Activated naive CD8-positive, alpha-beta T cell (primary cell): ENCODE data around the gene MAP2K7.

ENCODE experiments used
- H3K27ac Mint-ChIP-seq: one replicate; pipeline ENCODE4 v1.8.0; 2021; ENCODE audit warnings: mixed read lengths
- H3K27me3 Mint-ChIP-seq: one replicate; pipeline ENCODE4 v1.8.0; 2021; ENCODE audit warnings: mixed read lengths
- H3K36me3 Mint-ChIP-seq: one replicate; pipeline ENCODE4 v1.8.0; 2021; ENCODE audit warnings: mixed read lengths
- H3K4me1 Mint-ChIP-seq: one replicate; pipeline ENCODE4 v1.8.0; 2021; ENCODE audit warnings: low read depth, mixed read lengths
- H3K4me3 Mint-ChIP-seq: one replicate; pipeline ENCODE4 v1.8.0; 2021; ENCODE audit warnings: mild to moderate bottlenecking, mixed read lengths
- H3K9me3 Mint-ChIP-seq: one replicate; pipeline ENCODE4 v1.8.0; 2021; ENCODE audit warnings: low read depth, mixed read lengths

Gene MAP2K7

GRCh38 chr19:7932276-7932929, 28.7 kb downstream of the MAP2K7 start:
- no peaks in the 10 kb centered on the region for H3K9me3 Mint-ChIP-seq
- H3K36me3 Mint-ChIP-seq: peaks cover 3% of the 10 kb centered on the region
- H3K27ac Mint-ChIP-seq: no peak overlapping the region
- H3K4me1 Mint-ChIP-seq: peaks cover 9% of the 10 kb centered on the region
- no peak overlapping the region for H3K4me3 Mint-ChIP-seq
- H3K27me3 Mint-ChIP-seq: no peaks in the 10 kb centered on the region

DNA sequence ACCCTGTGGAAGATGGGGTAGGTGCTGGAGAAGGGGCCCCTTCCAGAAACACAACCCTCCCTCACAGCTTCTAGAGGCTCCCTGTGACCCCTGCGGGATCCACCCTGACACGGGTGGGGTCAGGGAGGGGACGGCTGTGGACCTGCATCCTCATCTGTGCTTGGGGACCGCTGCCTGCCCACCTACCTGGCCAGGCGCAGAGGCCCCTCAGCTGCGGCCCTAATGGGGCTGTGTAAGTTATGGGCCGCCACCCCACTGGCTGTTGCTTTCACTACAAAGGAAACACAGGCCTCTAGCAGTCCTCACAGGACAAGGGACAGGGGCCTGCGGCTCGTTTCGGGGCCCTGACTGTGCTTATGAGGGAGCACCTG, 29.2 kb downstream of the MAP2K7 start:
- H3K27ac Mint-ChIP-seq: no peak overlapping the region
- H3K4me1 Mint-ChIP-seq: peaks cover 9% of the 10 kb centered on the region
- no peak overlapping the region for H3K4me3 Mint-ChIP-seq
- no peaks in the 10 kb centered on the region for H3K27me3 Mint-ChIP-seq
- peaks cover 3% of the 10 kb centered on the region for H3K36me3 Mint-ChIP-seq
- H3K9me3 Mint-ChIP-seq: no peaks in the 10 kb centered on the region

GRCh38 chr19:7933411-7933810, 29.7 kb downstream of the MAP2K7 start:
- H3K27ac Mint-ChIP-seq: no peak overlapping the region
- no peak overlapping the region for H3K4me3 Mint-ChIP-seq
- H3K9me3 Mint-ChIP-seq: no peaks in the 10 kb centered on the region
- H3K4me1 Mint-ChIP-seq: peaks cover 7% of the 10 kb centered on the region
- H3K36me3 Mint-ChIP-seq: peaks cover 1% of the 10 kb centered on the region
- no peaks in the 10 kb centered on the region for H3K27me3 Mint-ChIP-seq

DNA sequence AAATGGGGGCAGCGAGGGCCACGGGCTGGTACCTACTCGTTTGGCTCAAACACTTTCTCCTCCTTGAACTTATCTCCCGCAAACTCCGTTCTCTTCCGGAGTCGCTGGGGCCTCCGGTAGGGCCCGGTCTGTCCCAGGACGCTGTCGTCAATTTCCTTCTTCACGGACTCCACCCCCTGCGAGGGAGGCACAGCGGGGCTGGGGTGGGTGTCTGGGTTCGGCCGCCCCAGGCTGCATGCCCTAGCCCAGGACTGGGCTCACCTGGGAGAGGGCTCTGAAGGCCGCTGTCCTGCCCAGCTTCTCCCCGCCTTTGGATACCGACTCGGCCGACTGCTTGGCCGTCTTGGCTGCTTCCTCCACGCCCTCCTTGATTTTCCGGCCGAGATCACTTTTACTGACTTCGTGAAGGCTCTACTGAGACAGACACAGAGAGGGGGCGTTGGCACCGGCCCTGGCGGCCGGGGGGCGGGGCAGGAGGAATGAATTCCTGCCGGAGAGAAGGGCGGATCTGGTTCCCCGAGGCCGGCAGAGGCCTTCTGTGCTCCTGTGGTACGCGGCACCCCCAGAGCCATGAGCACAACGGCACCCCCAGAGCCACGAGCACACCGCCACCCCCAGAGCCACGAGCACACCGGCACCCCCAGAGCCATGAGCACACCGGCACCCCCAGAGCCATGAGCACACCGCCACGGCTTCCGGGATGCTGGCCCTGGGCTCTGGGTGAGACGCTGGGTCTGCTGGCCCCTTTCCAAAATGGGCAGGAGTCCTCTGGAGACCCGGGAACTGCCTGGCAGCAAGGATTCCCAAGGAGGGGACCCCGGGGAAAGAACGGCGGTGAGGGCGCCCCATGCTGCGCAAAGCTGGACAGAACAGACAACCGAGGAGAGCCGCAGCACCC, 30.4 kb downstream of the MAP2K7 start:
- Mint-ChIP-seq H3K9me3 (no peaks in the 10 kb centered on the region), H3K4me1 (peaks cover 6% of the 10 kb centered on the region), H3K4me3 (no peak overlapping the region), H3K27me3 (no peaks in the 10 kb centered on the region), H3K36me3 (peaks cover 4% of the 10 kb centered on the region), H3K27ac (no peak overlapping the region)

DNA sequence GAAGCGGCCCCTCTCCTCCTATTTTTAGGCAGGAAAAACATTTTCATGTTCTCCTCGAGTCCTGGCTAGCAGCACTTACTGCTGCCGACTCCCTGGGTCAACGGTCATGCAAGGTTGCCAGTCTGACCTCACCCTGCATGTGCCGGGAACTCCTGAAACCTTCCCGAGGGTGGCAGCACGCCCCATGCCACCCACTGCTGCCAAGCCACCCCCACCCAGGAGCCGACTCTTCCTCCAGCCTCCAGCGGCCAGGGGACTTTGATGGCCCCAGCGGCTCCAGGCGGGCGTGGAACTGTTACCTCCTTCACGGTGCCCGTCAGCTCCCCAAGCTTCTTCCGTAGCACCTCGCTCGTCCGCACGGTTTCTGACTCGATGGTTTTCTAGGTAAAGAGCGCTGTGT, 31.1 kb downstream of the MAP2K7 start:
- Mint-ChIP-seq H3K4me1 (peaks cover 4% of the 10 kb centered on the region), H3K36me3 (peaks cover 4% of the 10 kb centered on the region), H3K4me3 (no peak overlapping the region), H3K27me3 (no peaks in the 10 kb centered on the region), H3K9me3 (no peaks in the 10 kb centered on the region), H3K27ac (no peak overlapping the region)

DNA sequence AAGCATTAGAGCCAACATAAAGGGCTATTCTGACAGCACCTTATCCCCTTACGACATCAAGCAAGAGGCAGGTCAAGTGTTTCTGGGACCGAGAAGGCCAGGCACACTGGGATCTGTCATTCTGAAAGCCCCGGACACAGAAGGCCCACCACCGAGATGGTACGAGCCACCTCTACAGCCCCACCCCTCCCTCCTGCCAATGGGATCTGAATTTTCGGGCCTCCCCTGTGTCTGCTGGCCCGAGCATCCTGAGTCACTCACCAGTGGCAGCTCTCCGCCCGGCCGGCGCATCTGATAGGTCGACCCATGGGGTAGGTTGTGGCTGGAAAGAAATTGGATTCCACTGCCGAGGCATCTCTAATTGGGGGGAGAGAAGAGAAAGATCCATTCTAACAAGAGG, 37.2 kb downstream of the MAP2K7 start:
- H3K27ac Mint-ChIP-seq: no peak overlapping the region
- H3K4me1 Mint-ChIP-seq: peaks cover 37% of the 10 kb centered on the region
- H3K9me3 Mint-ChIP-seq: no peaks in the 10 kb centered on the region
- H3K27me3 Mint-ChIP-seq: no peaks in the 10 kb centered on the region
- peaks cover 4% of the 10 kb centered on the region for H3K36me3 Mint-ChIP-seq
- peak overlapping the region; percentile 52 for H3K4me3 Mint-ChIP-seq

DNA sequence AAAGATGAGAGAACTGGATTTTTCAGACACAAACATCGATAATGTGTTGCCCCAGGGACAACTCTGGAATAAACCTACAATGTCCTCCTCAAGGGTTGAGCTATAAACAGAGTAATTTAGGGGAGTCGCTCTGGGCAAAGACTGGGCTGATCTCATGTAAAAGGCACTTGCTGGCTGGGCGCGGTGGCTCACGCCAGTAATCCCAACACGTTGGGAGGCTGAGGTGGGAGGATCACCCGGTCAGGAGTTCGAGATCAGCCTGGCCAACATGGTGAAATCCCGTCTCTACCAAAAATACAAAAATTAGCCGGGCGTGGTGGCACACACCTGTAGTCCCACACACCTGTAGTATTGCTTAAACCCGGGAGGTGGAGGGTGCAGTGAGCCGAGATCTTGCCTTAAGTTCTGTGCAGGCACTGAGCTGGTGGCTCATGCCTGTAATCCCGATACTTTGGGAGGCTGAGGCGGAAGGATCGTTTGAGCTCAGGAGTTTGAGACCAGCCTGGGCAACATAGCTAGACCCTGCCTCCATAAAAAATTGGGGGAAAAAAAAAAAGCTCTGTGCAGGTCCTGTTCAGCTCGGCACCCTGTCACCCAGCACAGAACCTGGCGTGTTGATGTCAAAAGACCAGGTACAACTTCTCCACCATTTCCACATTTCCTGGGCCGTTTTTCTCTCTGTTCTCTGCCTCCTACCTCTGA, 38.4 kb downstream of the MAP2K7 start:
- Mint-ChIP-seq H3K9me3 (no peaks in the 10 kb centered on the region), H3K36me3 (peaks cover 4% of the 10 kb centered on the region), H3K27me3 (no peaks in the 10 kb centered on the region), H3K27ac (peak overlapping the region; percentile 68), H3K4me1 (peaks cover 37% of the 10 kb centered on the region), H3K4me3 (peak overlapping the region; percentile 97)

DNA sequence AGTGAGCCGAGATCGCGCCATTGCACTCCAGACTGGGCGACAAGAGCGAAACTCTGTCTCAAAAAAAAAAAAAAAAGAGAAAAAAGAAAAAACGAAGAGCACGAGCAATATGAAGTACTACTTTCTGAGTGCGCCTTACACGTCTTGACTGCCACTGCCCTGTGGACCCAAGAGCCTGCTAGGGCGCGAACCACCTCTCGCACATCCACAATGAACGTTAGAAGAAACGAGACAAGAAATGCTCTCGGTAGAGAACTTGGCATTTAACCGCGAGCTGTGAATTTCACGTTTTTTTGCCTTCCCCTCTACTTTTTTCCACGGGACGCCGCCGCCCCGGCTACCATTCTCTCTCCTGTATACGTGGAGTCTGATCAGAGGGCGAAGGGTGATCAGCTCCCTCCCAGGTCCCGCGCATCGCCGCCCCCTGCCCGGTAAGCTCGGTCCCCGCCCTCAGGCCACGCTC, 39.3 kb downstream of the MAP2K7 start:
- Mint-ChIP-seq H3K4me1 (peaks cover 37% of the 10 kb centered on the region), H3K9me3 (no peaks in the 10 kb centered on the region), H3K27ac (peak overlapping the region; percentile 99), H3K27me3 (no peaks in the 10 kb centered on the region), H3K4me3 (peak overlapping the region; percentile 97), H3K36me3 (peaks cover 4% of the 10 kb centered on the region)

DNA sequence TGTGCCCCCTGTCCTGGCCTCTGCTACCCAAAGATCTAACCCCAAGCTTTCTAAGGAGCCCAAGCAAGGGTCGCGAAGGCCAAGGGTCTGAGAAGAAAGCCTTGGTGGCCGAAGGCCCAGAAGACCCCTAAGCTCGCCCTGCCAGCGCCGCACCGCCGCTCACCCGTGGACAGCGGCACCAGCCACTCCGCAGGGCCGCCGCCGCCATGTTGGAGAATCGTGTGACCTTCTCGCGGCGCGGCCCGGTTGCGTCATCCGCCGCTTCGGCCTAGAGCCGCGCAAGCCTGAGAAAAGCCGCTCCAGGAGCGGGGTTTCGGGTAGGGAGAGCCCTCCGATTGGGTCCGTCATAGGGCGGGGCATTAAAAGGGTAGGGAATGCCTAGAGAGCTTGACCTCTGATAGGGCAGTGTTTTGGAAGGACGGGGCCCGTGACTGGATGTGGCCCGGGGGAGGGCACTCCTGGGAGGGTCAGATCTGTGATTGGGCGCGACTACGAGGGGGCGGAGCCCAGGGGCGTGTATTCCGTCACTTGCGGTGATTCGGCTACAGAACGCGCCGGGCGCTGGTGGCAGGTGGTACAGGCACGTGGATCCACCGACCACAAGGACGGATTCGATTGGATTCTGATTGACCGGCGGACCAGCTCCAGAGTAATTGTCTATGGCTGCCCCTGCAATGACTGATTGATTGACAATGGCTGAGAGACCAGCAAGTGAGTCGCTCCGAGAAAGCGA, 39.9 kb downstream of the MAP2K7 start, which contains the start of gene TIMM44:
Gene TIMM44 (minus strand): TSS at position 223 of the 733 bp plus-strand sequence. CDS start 15 bp downstream, at position 208.
- peaks cover 37% of the 10 kb centered on the region for H3K4me1 Mint-ChIP-seq
- peaks cover 4% of the 10 kb centered on the region for H3K36me3 Mint-ChIP-seq
- no peaks in the 10 kb centered on the region for H3K27me3 Mint-ChIP-seq
- H3K9me3 Mint-ChIP-seq: no peaks in the 10 kb centered on the region
- peak within 1 kb of the TSS; percentile 97 for H3K4me3 Mint-ChIP-seq
- H3K27ac Mint-ChIP-seq: peak within 1 kb of the TSS; percentile 99

DNA sequence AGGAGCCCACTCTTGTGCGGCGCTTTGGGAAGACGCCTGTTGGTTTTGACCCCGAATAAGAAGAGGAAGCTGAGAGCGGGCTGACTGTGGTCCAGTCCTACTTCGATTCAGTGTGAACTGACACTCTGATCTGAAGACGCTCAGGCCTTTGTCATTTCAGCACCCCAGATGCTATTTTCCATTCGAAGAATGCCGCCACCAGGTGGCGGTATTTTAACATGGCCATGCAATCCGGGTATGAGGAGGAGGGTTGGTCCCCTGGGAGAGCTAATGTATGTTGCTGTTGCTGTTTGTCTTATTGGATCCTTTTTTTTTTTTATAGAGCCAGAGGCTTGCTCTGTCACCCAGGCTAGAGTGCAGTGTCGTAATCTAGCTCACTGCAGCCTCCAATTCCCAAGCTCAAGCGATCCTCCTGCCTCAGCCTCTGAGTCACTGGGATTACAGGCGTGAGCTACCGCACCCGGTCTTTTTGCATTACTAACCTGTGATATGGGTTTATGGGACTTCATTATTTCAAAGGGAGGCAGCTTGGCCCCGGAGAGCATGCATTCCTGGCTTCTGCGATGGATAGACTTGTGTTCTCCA, 40.6 kb downstream of the MAP2K7 start:
- peak overlapping the region; percentile 97 for H3K4me3 Mint-ChIP-seq
- H3K9me3 Mint-ChIP-seq: no peaks in the 10 kb centered on the region
- no peaks in the 10 kb centered on the region for H3K36me3 Mint-ChIP-seq
- no peaks in the 10 kb centered on the region for H3K27me3 Mint-ChIP-seq
- H3K27ac Mint-ChIP-seq: peak overlapping the region; percentile 99
- H3K4me1 Mint-ChIP-seq: peaks cover 34% of the 10 kb centered on the region

DNA sequence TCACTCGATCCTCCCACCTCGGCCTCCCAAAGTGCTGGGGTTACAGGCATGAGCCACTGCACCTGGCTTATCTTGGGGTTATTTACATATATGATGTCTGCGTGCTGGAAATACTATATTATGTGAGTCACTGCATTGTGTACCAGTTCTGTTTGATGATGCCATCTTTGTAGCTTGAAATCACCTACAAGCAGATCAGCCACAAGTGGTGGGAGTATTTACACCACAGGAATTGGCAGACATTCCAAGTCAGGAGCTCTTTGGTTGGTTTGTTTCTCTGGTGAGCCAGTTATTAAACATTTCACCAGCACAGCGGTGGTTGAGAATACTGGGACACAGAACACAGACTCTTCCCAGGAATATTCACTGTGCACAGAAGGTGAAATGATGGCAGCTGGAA, 44.3 kb downstream of the MAP2K7 start:
- no peak overlapping the region for H3K27ac Mint-ChIP-seq
- peaks cover 13% of the 10 kb centered on the region for H3K4me1 Mint-ChIP-seq
- H3K9me3 Mint-ChIP-seq: no peaks in the 10 kb centered on the region
- no peaks in the 10 kb centered on the region for H3K36me3 Mint-ChIP-seq
- no peaks in the 10 kb centered on the region for H3K27me3 Mint-ChIP-seq
- H3K4me3 Mint-ChIP-seq: no peak overlapping the region

- Mint-ChIP-seq H3K27ac (no peak overlapping the region), H3K36me3 (no peaks in the 10 kb centered on the region), H3K4me3 (no peak overlapping the region), H3K27me3 (no peaks in the 10 kb centered on the region), H3K4me1 (no peaks in the 10 kb centered on the region), H3K9me3 (no peaks in the 10 kb centered on the region)
Measured at GRCh38 chr19:7953060-7953459, 49.4 kb downstream of the MAP2K7 start.

GRCh38 chr19:7953576-7953975, 49.9 kb downstream of the MAP2K7 start:
- no peak overlapping the region for H3K27ac Mint-ChIP-seq
- no peaks in the 10 kb centered on the region for H3K36me3 Mint-ChIP-seq
- no peaks in the 10 kb centered on the region for H3K9me3 Mint-ChIP-seq
- no peak overlapping the region for H3K4me3 Mint-ChIP-seq
- no peaks in the 10 kb centered on the region for H3K27me3 Mint-ChIP-seq
- H3K4me1 Mint-ChIP-seq: no peaks in the 10 kb centered on the region

GRCh38 chr19:7955696-7956095, 52.0 kb downstream of the MAP2K7 start:
- Mint-ChIP-seq H3K4me1 (no peaks in the 10 kb centered on the region), H3K27me3 (no peaks in the 10 kb centered on the region), H3K36me3 (no peaks in the 10 kb centered on the region), H3K4me3 (no peak overlapping the region), H3K9me3 (no peaks in the 10 kb centered on the region), H3K27ac (no peak overlapping the region)
